K562 (cell line): Measurements from ENCODE around the gene BIRC3. TPM values are rescaled to one million over a fixed set of nuclear protein-coding genes. Genes with fewer than 3 reads are reported as not detected.

Source experiments
- ATAC-seq: fragments of 200-7000 bp; cut with Tn5 transposase; 3 replicates; pipeline ENCODE4 v1.9.1; 2020; ENCODE audit warnings: moderate library complexity
- BruUV-seq: library from RNA; stranded (reverse); fragments of 400-500 nt; replicated peaks from 2 replicates; lab custom pipeline; 2021; lab: Mats Ljungman, UMichigan
- CTCF ChIA-PET: fragments of 300-600 bp; formaldehyde crosslinking; extraction: SDS; loops from one replicate; lab custom pipeline; 2021; ENCODE audit warnings: low intra/inter-chr PET ratio; lab: Yijun Ruan, JAX
- POLR2A ChIA-PET: fragments of 300-600, 350-650 bp; sonication (Branson Sonifier 250); formaldehyde crosslinking; extraction: SDS; loops from one replicate; lab custom pipeline; 2021; ENCODE audit warnings: antibody characterized with exemption, inconsistent platforms; lab: Yijun Ruan, JAX
- DNase-seq, 4 experiments: peaks; one replicate each; pipeline versions ENCODE4 v3.0.0 to v3.0.0-alpha.2; 2011 to 2018; ENCODE audit warnings: low spot score in 3 of 4, mixed read lengths in 3 of 4; ENCODE audit errors: extremely low read depth in 1 of 4
- FAIRE-seq: peaks from 2 replicates; lab custom pipeline; 2011; peaks lifted over from hg19 to GRCh38; lab: Jason Lieb, UNC
- H2AFZ ChIP-seq: 2 replicates; pipeline ENCODE4 v1.6.0; 2011; ENCODE audit warnings: low read depth, low read length, control low read depth, inconsistent platforms
- H3K27ac ChIP-seq: fragments of 200-600 bp; 3 replicates; pipeline ENCODE4 v1.8.0; 2011; ENCODE audit warnings: low read depth, mild to moderate bottlenecking, control low read depth, inconsistent platforms, low read length, moderate library complexity, mixed read lengths; ENCODE audit errors: extremely low read depth
- H3K27me3 ChIP-seq, 2 experiments: fragments of 300-600 bp in 1 of 2; 2 replicates in 1 of 2; 3 replicates in 1 of 2; pipeline versions ENCODE4 v1.6.0 to v1.8.0; 2011; ENCODE audit warnings: inconsistent platforms in 2 of 2, low read length in 2 of 2, mild to moderate bottlenecking in 1 of 2, mixed read lengths in 1 of 2, moderate library complexity in 1 of 2; ENCODE audit not compliant: control insufficient read depth in 2 of 2, insufficient read depth in 2 of 2
- H3K36me3 ChIP-seq: fragments of 300-600 bp; 3 replicates; pipeline ENCODE4 v1.8.0; 2011; ENCODE audit warnings: mild to moderate bottlenecking, low read length, inconsistent platforms; ENCODE audit not compliant: control insufficient read depth, insufficient read depth
- H3K4me1 ChIP-seq, 2 experiments: fragments of 200-600 bp in 1 of 2; replicated peaks in 1 of 2; 2 replicates in 1 of 2; 3 replicates in 1 of 2; pipeline versions ENCODE4 v1.5.1 to v1.8.0; 2011; ENCODE audit warnings: inconsistent platforms in 2 of 2, low read length in 2 of 2, mild to moderate bottlenecking in 1 of 2, mixed read lengths in 1 of 2, moderate library complexity in 1 of 2; ENCODE audit not compliant: control insufficient read depth in 2 of 2, insufficient read depth in 2 of 2
- H3K4me2 ChIP-seq: 2 replicates; pipeline ENCODE4 v1.6.1; 2011; ENCODE audit warnings: low read length, control low read depth, inconsistent platforms, mixed read lengths; ENCODE audit not compliant: insufficient read depth
- H3K4me3 ChIP-seq: fragments of 200-600 bp; sonication (generic), shearing (Covaris generic); 2 replicates; pipeline ENCODE4 v1.5.1; 2016; ENCODE audit warnings: control low read depth, inconsistent platforms
- H3K79me2 ChIP-seq: fragments of 200-600 bp; 3 replicates; pipeline ENCODE4 v1.8.0; 2011; ENCODE audit warnings: low read length, inconsistent platforms; ENCODE audit not compliant: control insufficient read depth, insufficient read depth
- H3K9ac ChIP-seq, 2 experiments: 2 replicates each; pipeline versions ENCODE4 v1.6.0 to v1.6.1; 2011; ENCODE audit warnings: low read depth in 2 of 2, low read length in 2 of 2, control low read depth in 1 of 2, inconsistent platforms in 1 of 2, mild to moderate bottlenecking in 1 of 2, mixed read lengths in 1 of 2; ENCODE audit not compliant: insufficient read depth in 1 of 2
- H3K9me1 ChIP-seq: one replicate; pipeline ENCODE4 v1.6.0; 2011; ENCODE audit warnings: inconsistent platforms, mild to moderate bottlenecking, low read length, moderate library complexity; ENCODE audit not compliant: control insufficient read depth, insufficient read depth
- H3K9me3 ChIP-seq: replicated peaks from 2 replicates; pipeline ENCODE4 v1.5.1; 2011; ENCODE audit warnings: low read depth, low read length, inconsistent platforms; ENCODE audit not compliant: control insufficient read depth, insufficient read depth
- H4K20me1 ChIP-seq: replicated peaks from 2 replicates; pipeline ENCODE4 v1.6.1; 2011; ENCODE audit warnings: low read length, inconsistent platforms, mixed read lengths; ENCODE audit not compliant: control insufficient read depth, insufficient read depth
- CBFB ChIP-seq: sonication (generic); formaldehyde crosslinking; IDR thresholded peaks from 2 replicates; pipeline ENCODE4 v1.4.0; 2020; ENCODE audit warnings: mild to moderate bottlenecking, missing genetic modification reagents
- MYC ChIP-seq, 2 experiments: fragments of 250-450 bp in 1 of 2; sonication (Bioruptor Pico) in 1 of 2; IDR thresholded peaks; 2 replicates each; pipeline versions ENCODE4 v1.5.1 to v1.6.1; 2012 to 2021; ENCODE audit warnings: low read depth in 2 of 2, borderline replicate concordance in 1 of 2, improper control_type of control experiment in 1 of 2, low read length in 1 of 2, mild to moderate bottlenecking in 1 of 2, moderate library complexity in 1 of 2
- SRSF9 ChIP-seq: fragments of 200-400 bp; formaldehyde crosslinking; IDR thresholded peaks from 2 replicates; pipeline ENCODE4 v1.6.1; 2017; ENCODE audit warnings: low read depth, low read length, borderline replicate concordance
- TAF7 ChIP-seq: fragments of 450-650 bp; IDR thresholded peaks from 2 replicates; pipeline ENCODE4 v1.6.1; 2016; ENCODE audit warnings: missing genetic modification characterization, missing compliant biosample characterization
- ZBTB8A ChIP-seq: fragments of 450-650 bp; IDR thresholded peaks from 2 replicates; pipeline ENCODE4 v1.6.1; 2018; ENCODE audit warnings: mild to moderate bottlenecking, moderate library complexity; ENCODE audit not compliant: partially characterized antibody
- ZNF3 ChIP-seq: fragments of 250-450 bp; sonication (Bioruptor Pico); IDR thresholded peaks from 2 replicates; pipeline ENCODE4 v1.5.0; 2021; ENCODE audit warnings: mild to moderate bottlenecking, moderate library complexity
- WGBS: fragments of 100-300 bp; shearing (Covaris generic); methylation state at CpG from one replicate; pipeline ENCODE4 v1.1.6; 2016; ENCODE audit warnings: low coverage, mixed read lengths; ENCODE audit not compliant: insufficient coverage; ENCODE audit errors: missing lambda C conversion rate; 5-methylcytosine and 5-hydroxymethylcytosine counted together
- in situ Hi-C: fragments of 300-500 bp; cut with MboI; formaldehyde crosslinking; loops from 4 replicates; pipeline ENCODE4 v1.15.0; 2018; ENCODE audit warnings: inconsistent platforms, mixed read lengths
- intact Hi-C: fragments of 100-400 bp; cut with micrococcal nuclease; formaldehyde crosslinking; loops from 2 replicates; pipeline ENCODE4 v1.14.2; 2022
- polyA plus RNA-seq, 8 experiments: library from polyadenylated mRNA; depleted of rRNA in 4 of 8; stranded (reverse) in 5 of 8; unstranded in 3 of 8; fragments of >200 nt; fragmentation: Nextera tagmentation in 2 of 8; fragmentation: Illumina TruSeq in 1 of 8; extraction: Ambion mirVana in 2 of 8; extraction: Trizol in 1 of 8; gene quantifications; 2 replicates each; pipeline versions ENCODE4 v1.2.1 to v1.2.3, GENCODE V29; 2011 to 2014; ENCODE audit warnings: inconsistent platforms in 1 of 8, missing spikeins in 1 of 8
- total RNA-seq, 7 experiments: library from RNA; depleted of rRNA in 6 of 7; stranded (reverse); fragments of >200 nt in 6 of 7; fragmentation: Illumina TruSeq in 2 of 7; extraction: Trizol in 2 of 7; gene quantifications; 2 replicates each; pipeline versions ENCODE4 v1.2.1 to v1.2.3, GENCODE V29; 2011 to 2021; ENCODE audit warnings: low replicate concordance in 1 of 7
- TF ChIP-seq, protein P1 (sequence below): sonication (generic); formaldehyde crosslinking; IDR thresholded peaks from 2 replicates; pipeline ENCODE4 v1.8.1; 2022; ENCODE audit warnings: missing genetic modification reagents
- TF ChIP-seq, protein P2 (sequence below): fragments of 450-650 bp; IDR thresholded peaks from 2 replicates; pipeline ENCODE4 v1.6.1; 2016

Gene BIRC3
- total and polyA plus RNA-seq, 9 of the 15 experiments (the other 6 are each of a cell fraction or from before 2014, with no cell fraction given) = 0.08 to 0.42 (median 0.18) TPM

DNA sequence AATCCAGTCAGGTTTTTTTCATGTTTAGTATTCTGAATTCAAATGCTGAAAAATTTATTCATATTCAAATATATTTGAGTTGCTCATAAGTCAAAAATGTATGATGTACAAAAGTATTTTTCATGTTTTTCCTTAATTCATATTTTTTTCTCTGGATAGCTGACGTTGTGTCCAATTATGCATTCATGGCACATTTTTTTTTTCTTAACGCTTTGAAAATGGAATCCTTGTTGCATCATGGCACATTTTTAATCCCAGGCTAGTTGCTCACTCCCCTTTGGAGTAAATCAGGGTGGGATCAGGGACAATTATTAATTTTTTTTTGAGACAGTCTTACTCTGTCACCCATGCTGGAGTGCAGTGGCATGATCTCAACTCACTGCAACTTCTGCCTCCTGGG is 14.1 kb downstream of the BIRC3 start (continued):
- TF ChIP-seq MYC (IDR thresholded peaks at IDR 0.05; ENCODE audit: low read depth, low read length) (no peak), MYC (CRISPR knock-in tag; IDR thresholded peaks at IDR 0.05; ENCODE audit: borderline replicate concordance, low read depth) (no peak), CBFB (no peak), TAF7 (tag) (no peak), ZNF3 (CRISPR knock-in tag) (no peak), ZBTB8A (no peak)
- TF ChIP-seq, protein P1, sequence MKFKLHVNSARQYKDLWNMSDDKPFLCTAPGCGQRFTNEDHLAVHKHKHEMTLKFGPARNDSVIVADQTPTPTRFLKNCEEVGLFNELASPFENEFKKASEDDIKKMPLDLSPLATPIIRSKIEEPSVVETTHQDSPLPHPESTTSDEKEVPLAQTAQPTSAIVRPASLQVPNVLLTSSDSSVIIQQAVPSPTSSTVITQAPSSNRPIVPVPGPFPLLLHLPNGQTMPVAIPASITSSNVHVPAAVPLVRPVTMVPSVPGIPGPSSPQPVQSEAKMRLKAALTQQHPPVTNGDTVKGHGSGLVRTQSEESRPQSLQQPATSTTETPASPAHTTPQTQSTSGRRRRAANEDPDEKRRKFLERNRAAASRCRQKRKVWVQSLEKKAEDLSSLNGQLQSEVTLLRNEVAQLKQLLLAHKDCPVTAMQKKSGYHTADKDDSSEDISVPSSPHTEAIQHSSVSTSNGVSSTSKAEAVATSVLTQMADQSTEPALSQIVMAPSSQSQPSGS = no peak

DNA sequence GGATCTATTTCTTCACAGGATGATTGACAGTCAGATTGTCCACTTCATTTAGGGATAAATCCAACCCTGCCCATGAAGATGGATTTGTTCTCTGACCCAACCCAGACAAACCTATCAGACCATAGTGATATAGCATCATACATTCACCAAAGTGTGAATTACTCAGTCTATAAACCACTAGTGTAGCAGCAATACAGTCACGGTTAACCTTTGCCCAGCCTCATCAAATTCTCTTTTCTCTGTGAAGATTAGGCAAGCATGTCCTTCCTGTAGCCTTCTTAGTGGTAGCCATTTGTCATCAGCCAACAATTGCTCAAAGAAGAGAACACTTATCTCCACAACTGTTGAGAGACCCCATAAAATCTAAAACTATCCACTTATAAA is 15.3 kb downstream of the BIRC3 start:
- CTCF ChIA-PET = no interaction called here
- no peak overlapping the region for H2AFZ ChIP-seq
- no peaks in the 10 kb centered on the region for H3K27me3 ChIP-seq
- no peak overlapping the region for H3K9ac ChIP-seq
- no peak overlapping the region for H3K4me2 ChIP-seq
- H3K9me3 ChIP-seq = no peaks in the 10 kb centered on the region
- TF ChIP-seq, protein P2, sequence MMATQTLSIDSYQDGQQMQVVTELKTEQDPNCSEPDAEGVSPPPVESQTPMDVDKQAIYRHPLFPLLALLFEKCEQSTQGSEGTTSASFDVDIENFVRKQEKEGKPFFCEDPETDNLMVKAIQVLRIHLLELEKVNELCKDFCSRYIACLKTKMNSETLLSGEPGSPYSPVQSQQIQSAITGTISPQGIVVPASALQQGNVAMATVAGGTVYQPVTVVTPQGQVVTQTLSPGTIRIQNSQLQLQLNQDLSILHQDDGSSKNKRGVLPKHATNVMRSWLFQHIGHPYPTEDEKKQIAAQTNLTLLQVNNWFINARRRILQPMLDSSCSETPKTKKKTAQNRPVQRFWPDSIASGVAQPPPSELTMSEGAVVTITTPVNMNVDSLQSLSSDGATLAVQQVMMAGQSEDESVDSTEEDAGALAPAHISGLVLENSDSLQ = peak; percentile 60
- TF ChIP-seq SRSF9 = no peak
- TF ChIP-seq, all 486 proteins: peak for 1
- DNase-seq (no peak), FAIRE-seq (no peak), ATAC-seq (no peak)
- no peaks in the 10 kb centered on the region for H3K9me1 ChIP-seq
- no peaks in the 10 kb centered on the region for H3K36me3 ChIP-seq
- in situ Hi-C loops (no loop called here), intact Hi-C loops (no loop called here)
- BruUV-seq = no TSS peak
- H4K20me1 ChIP-seq = no peaks in the 10 kb centered on the region
- POLR2A ChIA-PET = no interaction called here
- 0% methylated on average over 1 of the region's 1 CpG for WGBS
- no peak overlapping the region for H3K27ac ChIP-seq
- H3K79me2 ChIP-seq = no peaks in the 10 kb centered on the region
- no peaks in the 10 kb centered on the region for H3K4me1 ChIP-seq
- no peak overlapping the region for H3K4me3 ChIP-seq
